Stomach smooth muscle (tissue), 2 donors: ENCODE results near the gene ASPHD2.

Experiments
- H3K27ac ChIP-seq: one replicate; pipeline ENCODE4 v1.7.0; 2013; ENCODE audit warnings: mild to moderate bottlenecking, low read length, inconsistent platforms
- H3K27me3 ChIP-seq, 2 donors: one replicate each; pipeline ENCODE4 v1.7.0; 2013; ENCODE audit warnings: low read length in 2 of 2; ENCODE audit not compliant: insufficient read depth in 2 of 2, control insufficient read depth in 1 of 2
- H3K36me3 ChIP-seq, 2 donors: one replicate each; pipeline ENCODE4 v1.7.0; 2013; ENCODE audit warnings: low read length in 2 of 2; ENCODE audit not compliant: control insufficient read depth in 2 of 2, insufficient read depth in 2 of 2
- H3K4me1 ChIP-seq: one replicate; pipeline ENCODE4 v1.7.0; 2013; ENCODE audit warnings: low read length; ENCODE audit not compliant: control insufficient read depth, insufficient read depth
- H3K4me3 ChIP-seq, 2 donors: one replicate each; pipeline ENCODE4 v1.7.0; 2013; ENCODE audit warnings: low read length in 2 of 2
- H3K9ac ChIP-seq, 2 donors: one replicate each; pipeline ENCODE4 v1.7.0; 2013; ENCODE audit warnings: low read length in 2 of 2, mild to moderate bottlenecking in 1 of 2
- H3K9me3 ChIP-seq, 2 donors: one replicate each; pipeline ENCODE4 v1.7.0; 2013; ENCODE audit warnings: low read length in 2 of 2; ENCODE audit not compliant: control insufficient read depth in 2 of 2
- donor health status: healthy.
- donor health status: Pancreatic carcinoma.

Gene ASPHD2

DNA sequence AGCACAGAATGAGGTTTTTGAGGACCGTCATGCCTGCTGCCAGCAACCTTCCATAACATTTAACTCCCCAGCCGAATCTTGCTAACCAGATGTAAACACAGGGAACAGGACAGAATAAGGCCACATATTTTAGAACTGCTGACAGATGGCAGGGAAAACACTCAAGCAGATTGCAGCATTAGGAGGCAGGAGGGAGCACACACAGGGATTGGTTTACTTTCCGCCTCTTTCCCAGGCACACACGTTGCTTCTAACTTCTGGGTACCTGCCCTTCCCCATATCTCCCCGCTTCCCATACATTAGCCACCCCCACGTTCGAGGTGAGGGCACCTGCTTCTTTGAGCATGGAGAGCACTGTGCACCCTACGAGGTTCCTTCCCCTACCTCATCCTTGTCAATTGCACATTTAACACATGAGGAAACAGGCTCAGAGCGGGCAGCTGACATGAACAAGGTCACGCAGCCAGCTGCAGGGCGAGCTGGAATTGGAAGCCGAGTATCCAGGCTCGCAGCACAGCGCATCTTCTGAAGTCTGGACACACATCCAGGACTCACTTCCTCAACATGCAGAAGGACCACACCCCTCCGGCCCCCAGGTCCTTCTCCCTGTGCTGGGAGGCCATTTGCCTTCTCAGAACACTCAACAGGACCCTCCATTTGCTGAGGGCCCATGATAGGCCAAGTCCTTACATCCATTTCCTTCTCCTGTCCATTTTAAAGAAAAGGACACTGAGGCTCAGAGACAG lies 18.7 kb downstream of the ASPHD2 start:
- peak overlapping the region; percentile 73 for H3K27ac ChIP-seq
- H3K9ac ChIP-seq: peak overlapping the region in 1 of 2 donors; percentile 64
- H3K9me3 ChIP-seq: no peaks in the 10 kb centered on the region
- H3K4me1 ChIP-seq: peaks cover 10% of the 10 kb centered on the region
- H3K27me3 ChIP-seq: no peaks in the 10 kb centered on the region
- H3K4me3 ChIP-seq: peak overlapping the region in 1 of 2 donors; percentile 54
- peaks cover 16% of the 10 kb centered on the region in 2 donors for H3K36me3 ChIP-seq

DNA sequence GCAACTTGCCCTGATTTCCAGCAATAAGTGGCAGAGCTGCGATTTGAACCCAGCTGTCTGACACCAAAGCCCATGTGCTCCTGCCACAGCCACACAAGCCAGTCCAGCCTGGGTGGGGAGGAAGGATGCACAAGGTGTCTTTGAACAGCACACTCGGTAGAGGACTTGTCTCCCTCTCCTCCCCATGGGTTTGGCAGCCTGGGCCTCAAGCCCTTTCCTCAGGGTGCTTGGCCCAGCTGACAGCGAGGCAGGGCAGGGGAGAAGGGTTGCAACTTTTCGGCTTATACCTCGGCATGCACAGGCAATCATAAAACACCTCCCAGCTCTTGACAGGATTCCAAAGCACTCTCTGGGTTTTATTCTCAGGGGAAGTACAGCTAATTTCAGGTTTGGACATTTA lies 19.3 kb downstream of the ASPHD2 start:
- peaks cover 10% of the 10 kb centered on the region for H3K4me1 ChIP-seq
- H3K9me3 ChIP-seq: no peaks in the 10 kb centered on the region
- H3K27me3 ChIP-seq: no peaks in the 10 kb centered on the region
- H3K36me3 ChIP-seq: peaks cover 19 to 20% of the 10 kb centered on the region in 2 donors
- H3K27ac ChIP-seq: no peak overlapping the region
- H3K4me3 ChIP-seq: no peak overlapping the region
- H3K9ac ChIP-seq: no peak overlapping the region

DNA sequence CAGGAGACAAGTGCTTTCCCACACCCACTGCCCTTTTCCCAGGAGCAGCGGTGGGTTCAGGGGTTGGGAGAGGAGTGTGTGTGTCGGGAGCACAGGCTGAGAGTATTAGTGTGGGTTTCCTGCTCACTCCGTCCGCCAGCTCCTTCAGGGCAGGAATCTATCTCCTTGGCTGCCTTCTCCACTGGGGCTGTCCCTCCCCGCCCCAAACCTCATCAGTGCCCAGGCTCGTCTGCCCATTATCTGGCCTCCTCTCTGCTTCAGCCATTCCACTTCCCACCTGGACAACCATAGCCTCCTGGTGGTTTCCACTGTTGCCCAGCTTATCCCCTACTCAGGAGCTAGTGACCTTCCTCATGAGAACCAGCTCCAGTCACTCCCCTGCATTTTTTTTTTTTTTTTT lies 19.9 kb downstream of the ASPHD2 start:
- no peaks in the 10 kb centered on the region for H3K27me3 ChIP-seq
- no peak overlapping the region for H3K9ac ChIP-seq
- H3K27ac ChIP-seq: no peak overlapping the region
- H3K36me3 ChIP-seq: peaks cover 25 to 26% of the 10 kb centered on the region in 2 donors
- no peak overlapping the region for H3K4me3 ChIP-seq
- no peaks in the 10 kb centered on the region for H3K9me3 ChIP-seq
- peaks cover 10% of the 10 kb centered on the region for H3K4me1 ChIP-seq

- Histone ChIP-seq H3K27ac (no peak overlapping the region), H3K9ac (no peak overlapping the region), H3K9me3 (no peaks in the 10 kb centered on the region), H3K4me1 (peaks cover 10% of the 10 kb centered on the region), H3K4me3 (no peak overlapping the region), H3K36me3 (peaks cover 28% of the 10 kb centered on the region in 2 donors), H3K27me3 (no peaks in the 10 kb centered on the region)
Observed at GRCh38 chr22:26450453-26451185, 21.6 kb downstream of the ASPHD2 start.

- no peaks in the 10 kb centered on the region for H3K9me3 ChIP-seq
- no peak overlapping the region for H3K27ac ChIP-seq
- peaks cover 7% of the 10 kb centered on the region for H3K4me1 ChIP-seq
- no peak overlapping the region for H3K4me3 ChIP-seq
- H3K9ac ChIP-seq: no peak overlapping the region
- H3K27me3 ChIP-seq: no peaks in the 10 kb centered on the region
- peaks cover 36% of the 10 kb centered on the region in 2 donors for H3K36me3 ChIP-seq
Observed at GRCh38 chr22:26452236-26453016, 23.4 kb downstream of the ASPHD2 start.

GRCh38 chr22:26453216-26453615 lies 24.2 kb downstream of the ASPHD2 start:
- no peaks in the 10 kb centered on the region for H3K9me3 ChIP-seq
- peaks cover 42 to 43% of the 10 kb centered on the region in 2 donors for H3K36me3 ChIP-seq
- H3K27me3 ChIP-seq: no peaks in the 10 kb centered on the region
- no peak overlapping the region for H3K4me3 ChIP-seq
- H3K9ac ChIP-seq: no peak overlapping the region
- no peaks in the 10 kb centered on the region for H3K4me1 ChIP-seq
- no peak overlapping the region for H3K27ac ChIP-seq

GRCh38 chr22:26453812-26454500 lies 24.9 kb downstream of the ASPHD2 start:
- Histone ChIP-seq H3K9ac (no peak overlapping the region), H3K36me3 (peaks cover 46% of the 10 kb centered on the region in 2 donors), H3K27ac (no peak overlapping the region)

DNA sequence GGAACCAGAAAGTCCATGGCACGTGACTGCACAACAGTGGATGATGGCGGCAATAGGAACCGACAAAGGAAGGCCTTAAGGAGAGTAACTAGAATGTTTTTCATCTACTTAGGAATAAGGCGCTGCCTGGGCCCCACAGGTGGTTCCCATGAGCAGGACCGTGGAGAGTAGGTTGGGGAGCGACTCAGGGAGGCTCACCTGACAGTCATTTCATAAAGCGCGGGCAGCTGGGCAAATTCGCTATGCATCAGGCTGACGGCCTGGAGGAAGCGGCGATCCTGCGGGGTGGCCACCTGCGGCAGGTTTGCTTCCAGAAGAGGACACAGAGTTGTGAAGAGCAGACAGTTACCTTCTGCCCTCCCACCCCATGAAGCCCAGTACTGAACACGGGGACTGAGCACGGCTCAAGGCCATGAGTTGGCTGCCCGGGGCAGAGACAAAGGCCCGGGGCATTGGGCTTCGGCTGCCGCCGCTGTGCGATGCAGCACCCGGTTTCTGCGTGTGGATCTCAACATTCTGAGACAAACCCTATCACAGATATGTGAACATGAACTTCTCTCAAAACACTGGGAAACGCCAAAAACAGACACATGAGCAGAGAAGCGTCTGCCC lies 28.7 kb downstream of the ASPHD2 start:
- H3K4me3 ChIP-seq: no peak overlapping the region
- peaks cover 41 to 47% of the 10 kb centered on the region in 2 donors for H3K36me3 ChIP-seq
- no peaks in the 10 kb centered on the region for H3K27me3 ChIP-seq
- H3K27ac ChIP-seq: no peak overlapping the region
- no peak overlapping the region for H3K9ac ChIP-seq
- peaks cover 2% of the 10 kb centered on the region for H3K4me1 ChIP-seq
- no peaks in the 10 kb centered on the region for H3K9me3 ChIP-seq

More at GRCh38 chr22:26453812-26454500, 24.9 kb downstream of the ASPHD2 start:
- Histone ChIP-seq H3K27me3 (no peaks in the 10 kb centered on the region), H3K4me3 (no peak overlapping the region), H3K9me3 (no peaks in the 10 kb centered on the region), H3K4me1 (no peaks in the 10 kb centered on the region)

- Histone ChIP-seq H3K27me3 (no peaks in the 10 kb centered on the region), H3K27ac (no peak overlapping the region), H3K36me3 (peaks cover 48 to 51% of the 10 kb centered on the region in 2 donors)
Observed at GRCh38 chr22:26460202-26460601, 31.1 kb downstream of the ASPHD2 start.

More at GRCh38 chr22:26460202-26460601, 31.1 kb downstream of the ASPHD2 start:
- Histone ChIP-seq H3K4me1 (peaks cover 14% of the 10 kb centered on the region), H3K4me3 (no peak overlapping the region), H3K9me3 (no peaks in the 10 kb centered on the region), H3K9ac (no peak overlapping the region)
